ENCODE data around the gene TMEM184B. TPM values are rescaled to one million over a fixed set of nuclear protein-coding genes. Genes with fewer than 3 reads are reported as not detected.
A peak's percentile ranks its signal among the peaks of the same experiment; 100 is the strongest.

TMEM184B gene
- polyA plus RNA-seq, 2 donors, result 10.8 to 14.4 TPM

DNA sequence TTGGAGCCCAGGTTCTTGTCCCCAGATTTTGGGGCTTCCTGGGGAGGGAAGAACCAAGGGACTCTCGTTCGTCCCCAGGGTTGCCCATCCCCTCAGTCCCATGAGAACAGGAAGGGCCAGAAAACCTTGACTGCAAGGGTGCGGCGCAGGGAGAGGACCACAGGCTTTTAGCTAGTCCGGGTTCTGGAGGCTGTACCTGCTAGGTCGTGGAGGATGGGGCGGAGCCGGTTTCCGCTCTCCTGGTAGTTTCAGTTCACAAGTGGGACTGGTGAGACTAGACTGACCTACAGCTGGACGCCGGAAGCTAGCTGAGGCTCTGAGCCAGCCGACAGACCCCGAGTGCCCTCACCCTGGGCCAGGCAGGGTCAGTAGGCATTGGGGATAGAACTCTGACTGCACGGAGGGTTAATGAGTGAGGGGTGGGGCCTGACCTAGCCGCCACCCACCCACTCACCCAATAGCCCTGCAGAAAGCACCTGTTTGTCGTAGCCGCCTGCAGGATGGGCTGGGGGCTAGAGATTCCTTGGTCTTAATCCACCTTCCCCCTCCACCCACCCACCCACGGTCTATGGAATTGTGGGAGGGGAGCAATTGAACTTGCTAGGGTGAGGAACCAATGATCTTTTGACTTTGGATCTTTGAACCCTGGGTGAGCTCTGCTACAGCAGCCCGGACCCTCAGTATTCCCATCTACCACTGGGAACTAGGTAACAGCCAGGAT lies 69.6 kb downstream of the TMEM184B start:
- Histone ChIP-seq H3K4me3 (ENCODE audit: low read depth in 1 of 2, low read length in 2 of 2) (peak overlapping the region; percentile 64 to 74), H3K27me3 (ENCODE audit: control insufficient read depth in 1 of 2, insufficient read depth in 2 of 2, low read length in 2 of 2) (no peaks in the 10 kb centered on the region), H3K4me1 (ENCODE audit: control insufficient read depth in 2 of 2, insufficient read depth in 2 of 2, low read length in 1 of 2) (peaks cover 0 to 3% of the 10 kb centered on the region in 2 donors), H3K9me3 (ENCODE audit: control insufficient read depth in 2 of 2, insufficient read depth in 1 of 2, low read depth in 1 of 2, low read length in 1 of 2) (no peaks in the 10 kb centered on the region), H3K36me3 (ENCODE audit: control insufficient read depth in 2 of 2, insufficient read depth in 2 of 2, low read length in 1 of 2) (peaks cover 0 to 4% of the 10 kb centered on the region in 2 donors), H3K27ac (ENCODE audit: low read depth in 2 of 2, low read length in 1 of 2) (peak overlapping the region; percentile 98 to 99)
- 9 to 11% methylated on average over 19 of the region's 19 CpGs for WGBS, 2 donors

DNA sequence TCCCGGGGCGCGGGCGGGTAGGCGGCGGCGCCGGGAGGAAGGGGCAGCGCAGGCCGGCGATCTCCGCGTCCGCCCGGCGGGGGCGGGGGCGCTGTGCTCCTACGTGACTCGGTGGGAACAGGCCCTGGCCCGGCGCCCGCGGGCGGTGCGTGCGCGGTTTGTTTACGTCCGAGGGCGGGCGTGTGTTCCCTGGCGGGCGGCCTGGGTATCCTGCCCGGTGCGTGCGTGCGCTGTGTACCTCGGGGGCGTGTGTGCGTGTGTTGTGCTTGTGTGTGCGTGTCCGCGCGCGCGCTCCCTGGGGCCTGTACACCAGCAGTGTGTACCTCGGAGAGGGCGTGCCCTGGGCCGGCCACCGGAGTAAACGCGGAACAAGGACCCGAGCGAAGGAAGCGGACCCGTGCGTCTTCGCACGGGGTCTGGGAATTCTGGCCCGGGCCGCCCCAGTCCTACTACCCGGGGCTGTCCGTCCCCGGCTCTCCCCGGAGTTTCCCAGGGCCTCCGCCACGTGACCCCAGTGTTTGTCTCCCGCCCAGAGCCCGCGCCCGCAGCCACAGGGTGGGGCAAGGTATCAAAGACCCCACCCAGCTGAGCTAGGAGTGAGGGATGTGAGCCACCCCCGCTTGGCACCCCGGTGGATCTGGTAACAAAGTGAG lies 70.2 kb downstream of the TMEM184B start:
- peak overlapping the region; percentile 64 to 74 for H3K4me3 ChIP-seq (ENCODE audit: low read depth in 1 of 2, low read length in 2 of 2)
- no peaks in the 10 kb centered on the region for H3K27me3 ChIP-seq (ENCODE audit: control insufficient read depth in 1 of 2, insufficient read depth in 2 of 2, low read length in 2 of 2)
- 0% methylated on average over 65 to 74 of the region's 74 CpGs for WGBS, 2 donors
- peaks cover 0 to 3% of the 10 kb centered on the region in 2 donors for H3K4me1 ChIP-seq (ENCODE audit: control insufficient read depth in 2 of 2, insufficient read depth in 2 of 2, low read length in 1 of 2)
- peaks cover 0 to 2% of the 10 kb centered on the region in 2 donors for H3K36me3 ChIP-seq (ENCODE audit: control insufficient read depth in 2 of 2, insufficient read depth in 2 of 2, low read length in 1 of 2)
- H3K27ac ChIP-seq (ENCODE audit: low read depth in 2 of 2, low read length in 1 of 2), result peak overlapping the region; percentile 98 to 99
- no peaks in the 10 kb centered on the region for H3K9me3 ChIP-seq (ENCODE audit: control insufficient read depth in 2 of 2, insufficient read depth in 1 of 2, low read depth in 1 of 2, low read length in 1 of 2)

DNA sequence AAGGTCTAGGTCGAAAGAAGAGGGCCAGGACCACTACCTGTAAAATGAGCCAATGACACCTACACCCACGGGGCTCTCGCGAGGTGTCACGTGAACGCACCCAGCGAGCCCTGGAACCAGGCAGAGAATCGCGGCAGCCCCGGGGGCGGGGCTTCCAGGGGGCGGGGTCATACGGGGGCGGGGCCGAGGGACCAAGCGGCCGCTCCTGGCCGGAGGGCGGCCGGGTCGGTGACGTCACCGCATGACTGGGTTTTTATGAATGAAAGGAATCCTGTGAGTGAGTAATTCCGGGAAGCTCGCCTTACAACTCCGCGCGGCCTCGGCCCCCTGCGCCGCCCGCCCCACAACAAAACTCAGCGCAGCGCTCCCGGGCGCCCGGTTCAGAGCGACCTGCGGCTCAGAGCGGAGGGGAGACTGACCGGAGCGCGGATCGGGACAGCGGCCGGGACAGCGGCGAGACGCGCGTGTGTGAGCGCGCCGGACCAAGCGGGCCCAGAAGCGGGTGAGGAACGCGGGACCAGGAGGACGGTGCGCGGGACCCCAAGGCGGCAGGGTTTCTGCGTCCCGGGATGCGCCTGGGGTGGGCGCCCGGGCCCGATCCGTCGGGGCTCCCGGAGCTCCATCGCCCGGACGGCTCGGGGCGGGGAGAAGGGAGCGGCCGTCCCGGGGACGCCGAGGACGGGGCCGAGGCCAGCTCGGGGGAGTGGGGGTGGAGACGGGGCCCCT lies 70.9 kb downstream of the TMEM184B start, which contains the start of gene MAFF:
TSS of gene MAFF (plus strand) at position 284 of the 726 bp plus-strand sequence. CDS start 11,860 bp downstream, outside the sequence.
- Histone ChIP-seq H3K27ac (ENCODE audit: low read depth in 2 of 2, low read length in 1 of 2) (peak within 1 kb of the TSS; percentile 98 to 99), H3K4me1 (ENCODE audit: control insufficient read depth in 2 of 2, insufficient read depth in 2 of 2, low read length in 1 of 2) (peaks cover 0 to 3% of the 10 kb centered on the region in 2 donors), H3K9me3 (ENCODE audit: control insufficient read depth in 2 of 2, insufficient read depth in 1 of 2, low read depth in 1 of 2, low read length in 1 of 2) (no peaks in the 10 kb centered on the region), H3K36me3 (ENCODE audit: control insufficient read depth in 2 of 2, insufficient read depth in 2 of 2, low read length in 1 of 2) (peaks cover 0 to 2% of the 10 kb centered on the region in 2 donors), H3K27me3 (ENCODE audit: control insufficient read depth in 1 of 2, insufficient read depth in 2 of 2, low read length in 2 of 2) (no peaks in the 10 kb centered on the region), H3K4me3 (ENCODE audit: low read depth in 1 of 2, low read length in 2 of 2) (peak within 1 kb of the TSS; percentile 64 to 74)
- 1% methylated on average over 68 to 85 of the region's 85 CpGs for WGBS, 2 donors

DNA sequence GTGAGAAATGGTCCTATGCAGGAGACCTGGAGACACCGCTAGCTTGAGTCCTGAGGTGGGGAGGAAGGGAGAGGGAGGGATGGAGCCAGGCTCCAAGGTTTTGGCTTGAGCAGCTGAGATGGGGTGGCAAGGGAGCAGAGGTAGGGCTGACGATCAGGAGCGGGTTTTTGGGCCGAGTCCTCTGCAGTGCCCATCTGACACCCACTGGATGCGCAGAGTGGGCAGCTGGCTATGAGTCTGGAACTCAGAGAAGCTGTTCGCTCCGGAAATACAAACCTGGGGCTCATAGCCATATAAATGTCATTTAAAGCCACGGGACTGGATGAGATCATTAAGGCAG lies 71.5 kb downstream of the TMEM184B start:
- WGBS, 2 donors, result 21 to 22% methylated on average over 8 of the region's 8 CpGs
- Histone ChIP-seq H3K36me3 (ENCODE audit: control insufficient read depth in 2 of 2, insufficient read depth in 2 of 2, low read length in 1 of 2) (no peaks in the 10 kb centered on the region), H3K4me3 (ENCODE audit: low read depth in 1 of 2, low read length in 2 of 2) (peak overlapping the region; percentile 5 to 33), H3K9me3 (ENCODE audit: control insufficient read depth in 2 of 2, insufficient read depth in 1 of 2, low read depth in 1 of 2, low read length in 1 of 2) (no peaks in the 10 kb centered on the region), H3K27ac (ENCODE audit: low read depth in 2 of 2, low read length in 1 of 2) (peak overlapping the region; percentile 94 to 99), H3K27me3 (ENCODE audit: control insufficient read depth in 1 of 2, insufficient read depth in 2 of 2, low read length in 2 of 2) (no peaks in the 10 kb centered on the region), H3K4me1 (ENCODE audit: control insufficient read depth in 2 of 2, insufficient read depth in 2 of 2, low read length in 1 of 2) (peaks cover 0 to 3% of the 10 kb centered on the region in 2 donors)

DNA sequence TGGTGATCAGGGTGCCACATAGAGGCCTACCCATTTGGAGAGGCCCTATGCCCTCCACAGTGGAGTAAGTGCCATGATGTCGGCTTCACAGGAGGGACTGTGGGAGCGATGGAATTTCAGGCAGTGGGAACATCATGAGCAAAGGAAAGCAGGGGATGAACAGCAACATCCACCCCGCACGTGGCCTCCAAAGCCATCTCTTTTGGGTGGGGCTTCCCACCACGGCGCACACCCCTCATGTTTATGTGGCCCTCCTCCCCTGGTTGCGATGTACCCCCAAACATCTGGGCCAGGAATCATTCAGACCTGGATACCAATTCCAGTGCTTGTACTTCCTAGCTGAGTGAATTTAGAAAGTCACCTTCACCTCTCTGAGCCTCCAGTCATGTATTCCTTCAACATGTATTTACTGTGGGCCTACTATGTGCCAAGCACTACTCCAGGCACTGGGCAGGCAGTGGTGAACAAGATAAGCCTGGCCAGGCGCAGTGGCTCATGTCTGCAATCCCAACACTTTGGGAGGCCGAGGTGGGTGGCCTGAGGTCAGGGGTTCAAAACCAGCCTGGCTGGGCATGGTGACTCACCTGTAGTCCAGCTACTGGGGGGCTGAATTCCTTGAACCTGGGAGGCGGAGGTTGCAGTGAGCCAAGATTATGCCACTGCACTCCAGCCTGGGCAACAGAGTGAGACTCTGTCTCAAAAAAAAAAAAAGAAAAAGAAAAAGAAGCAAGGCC lies 72.8 kb downstream of the TMEM184B start:
- Histone ChIP-seq H3K36me3 (ENCODE audit: control insufficient read depth in 2 of 2, insufficient read depth in 2 of 2, low read length in 1 of 2) (no peaks in the 10 kb centered on the region), H3K4me1 (ENCODE audit: control insufficient read depth in 2 of 2, insufficient read depth in 2 of 2, low read length in 1 of 2) (peaks cover 0 to 1% of the 10 kb centered on the region in 2 donors), H3K27ac (ENCODE audit: low read depth in 2 of 2, low read length in 1 of 2) (no peak overlapping the region), H3K4me3 (ENCODE audit: low read depth in 1 of 2, low read length in 2 of 2) (no peak overlapping the region), H3K27me3 (ENCODE audit: control insufficient read depth in 1 of 2, insufficient read depth in 2 of 2, low read length in 2 of 2) (no peaks in the 10 kb centered on the region), H3K9me3 (ENCODE audit: control insufficient read depth in 2 of 2, insufficient read depth in 1 of 2, low read depth in 1 of 2, low read length in 1 of 2) (no peaks in the 10 kb centered on the region)
- 82 to 89% methylated on average over 10 of the region's 10 CpGs for WGBS, 2 donors

DNA sequence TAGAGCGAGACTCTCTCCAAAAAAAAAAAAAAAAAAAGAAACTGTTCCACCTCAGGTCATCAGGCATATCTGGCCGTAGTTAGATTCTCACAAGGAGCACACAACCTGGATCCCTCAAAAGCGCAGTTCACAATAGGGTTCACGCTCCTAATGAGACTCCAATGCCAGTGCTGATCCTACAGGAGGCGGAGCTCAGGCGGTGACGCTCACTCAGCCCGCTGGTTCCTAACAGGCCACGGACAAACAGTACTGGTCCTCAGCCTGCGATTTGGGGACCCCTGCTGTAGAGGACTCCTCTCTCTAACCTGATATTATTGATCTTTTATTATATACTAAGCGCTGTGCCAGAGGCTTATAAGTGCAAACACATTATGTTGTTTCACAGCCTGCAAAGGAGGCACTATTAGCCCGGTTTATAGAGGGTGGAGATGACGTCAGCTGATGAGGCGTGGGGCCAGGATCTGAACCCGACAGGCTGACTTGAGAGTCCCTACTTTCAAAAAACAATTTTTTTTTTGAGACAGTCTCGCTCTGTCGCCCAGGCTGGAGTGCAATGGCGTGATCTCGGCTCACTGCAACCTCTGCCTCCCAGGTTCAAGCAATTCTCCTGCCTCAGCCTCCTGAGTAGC lies 75.9 kb downstream of the TMEM184B start:
- Histone ChIP-seq H3K4me1 (ENCODE audit: control insufficient read depth in 2 of 2, insufficient read depth in 2 of 2, low read length in 1 of 2) (no peaks in the 10 kb centered on the region), H3K27me3 (ENCODE audit: control insufficient read depth in 1 of 2, insufficient read depth in 2 of 2, low read length in 2 of 2) (no peaks in the 10 kb centered on the region), H3K4me3 (ENCODE audit: low read depth in 1 of 2, low read length in 2 of 2) (no peak overlapping the region), H3K27ac (ENCODE audit: low read depth in 2 of 2, low read length in 1 of 2) (no peak overlapping the region), H3K36me3 (ENCODE audit: control insufficient read depth in 2 of 2, insufficient read depth in 2 of 2, low read length in 1 of 2) (no peaks in the 10 kb centered on the region), H3K9me3 (ENCODE audit: control insufficient read depth in 2 of 2, insufficient read depth in 1 of 2, low read depth in 1 of 2, low read length in 1 of 2) (no peaks in the 10 kb centered on the region)
- 60 to 65% methylated on average over 19 of the region's 19 CpGs for WGBS, 2 donors

DNA sequence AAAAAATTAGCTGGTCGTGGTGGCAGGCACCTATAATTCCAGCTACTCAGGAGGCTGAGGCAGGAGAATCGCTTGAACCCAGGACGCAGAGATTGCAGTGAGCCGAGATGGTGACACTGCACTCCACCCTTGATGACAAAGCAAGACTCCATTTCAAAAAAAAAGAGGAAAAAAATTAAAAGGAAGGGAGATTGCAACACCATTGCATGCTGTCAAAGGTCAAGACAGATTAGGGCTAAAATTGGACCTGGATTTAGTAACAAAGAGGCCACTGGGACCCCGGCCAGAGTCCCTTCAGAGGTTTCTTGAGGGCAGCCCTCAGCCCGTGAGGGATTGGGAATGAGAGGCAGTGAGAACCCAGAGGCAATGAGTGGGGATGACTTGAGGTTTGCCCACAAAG lies 79.2 kb downstream of the TMEM184B start:
- Histone ChIP-seq H3K4me3 (ENCODE audit: low read depth in 1 of 2, low read length in 2 of 2) (no peak overlapping the region), H3K27ac (ENCODE audit: low read depth in 2 of 2, low read length in 1 of 2) (no peak overlapping the region), H3K9me3 (ENCODE audit: control insufficient read depth in 2 of 2, insufficient read depth in 1 of 2, low read depth in 1 of 2, low read length in 1 of 2) (no peaks in the 10 kb centered on the region), H3K27me3 (ENCODE audit: control insufficient read depth in 1 of 2, insufficient read depth in 2 of 2, low read length in 2 of 2) (no peaks in the 10 kb centered on the region), H3K36me3 (ENCODE audit: control insufficient read depth in 2 of 2, insufficient read depth in 2 of 2, low read length in 1 of 2) (no peaks in the 10 kb centered on the region), H3K4me1 (ENCODE audit: control insufficient read depth in 2 of 2, insufficient read depth in 2 of 2, low read length in 1 of 2) (no peaks in the 10 kb centered on the region)
- 67 to 71% methylated on average over 6 of the region's 6 CpGs for WGBS, 2 donors

DNA sequence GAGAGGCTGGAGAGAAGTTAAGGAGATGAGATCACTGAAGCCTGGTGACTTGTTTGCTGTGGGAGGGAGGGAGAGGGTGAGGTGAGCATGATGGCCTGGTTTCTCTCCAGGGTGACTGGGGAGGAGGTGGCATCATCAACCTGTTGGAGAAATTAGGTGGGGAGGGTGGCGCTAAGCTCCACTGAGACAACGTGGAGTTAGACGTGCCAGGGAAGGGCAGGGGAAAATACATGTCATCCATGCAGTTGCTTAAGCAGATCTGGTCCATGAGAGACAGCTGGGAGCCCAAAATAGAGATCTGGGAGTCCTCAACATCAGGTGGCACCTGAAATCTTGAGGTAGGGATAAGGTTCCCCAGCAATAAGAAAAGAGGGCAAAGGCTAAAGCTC lies 80.3 kb downstream of the TMEM184B start:
- Histone ChIP-seq H3K36me3 (ENCODE audit: control insufficient read depth in 2 of 2, insufficient read depth in 2 of 2, low read length in 1 of 2) (no peaks in the 10 kb centered on the region), H3K4me3 (ENCODE audit: low read depth in 1 of 2, low read length in 2 of 2) (no peak overlapping the region), H3K27ac (ENCODE audit: low read depth in 2 of 2, low read length in 1 of 2) (no peak overlapping the region), H3K4me1 (ENCODE audit: control insufficient read depth in 2 of 2, insufficient read depth in 2 of 2, low read length in 1 of 2) (no peaks in the 10 kb centered on the region), H3K27me3 (ENCODE audit: control insufficient read depth in 1 of 2, insufficient read depth in 2 of 2, low read length in 2 of 2) (no peaks in the 10 kb centered on the region), H3K9me3 (ENCODE audit: control insufficient read depth in 2 of 2, insufficient read depth in 1 of 2, low read depth in 1 of 2, low read length in 1 of 2) (no peaks in the 10 kb centered on the region)
- WGBS, 2 donors, result 77 to 86% methylated on average over 3 of the region's 3 CpGs

All from esophagus (tissue), 2 donors.